ENCODE data around the gene TTC22. TPM values are rescaled to one million over a fixed set of nuclear protein-coding genes. Genes with fewer than 3 reads are reported as not detected.

Gene TTC22
- total RNA-seq, 1 experiment from 2014 or later: 1.8 TPM

GRCh38 chr1:54788459-54788858 is 12.7 kb downstream of the TTC22 start (continued):
- TF ChIP-seq CBX3 (IDR thresholded peaks at IDR 0.05; ENCODE audit: low read depth) (no peak), RAD21 (IDR thresholded peaks at IDR 0.05; ENCODE audit: low read depth) (no peak), POLR2AphosphoS5 (IDR thresholded peaks at IDR 0.05; ENCODE audit: low read depth, low read length) (no peak), SP1 (IDR thresholded peaks at IDR 0.05; ENCODE audit: low read depth) (no peak)

GRCh38 chr1:54787604-54788003 is 13.5 kb downstream of the TTC22 start:
- H3K9ac ChIP-seq (ENCODE audit: low read length): no peak overlapping the region
- no peaks in the 10 kb centered on the region for H4K20me1 ChIP-seq (ENCODE audit: insufficient read depth)
- TF ChIP-seq RAD21 (IDR thresholded peaks at IDR 0.05; ENCODE audit: low read depth) (no peak), FOSL1 (IDR thresholded peaks at IDR 0.05; ENCODE audit: low read depth) (no peak), CEBPB (IDR thresholded peaks at IDR 0.05; ENCODE audit: low read depth) (no peak), ATF3 (IDR thresholded peaks at IDR 0.05) (no peak), ELF1 (IDR thresholded peaks at IDR 0.05; ENCODE audit: borderline replicate concordance, low read depth) (no peak), CBX3 (IDR thresholded peaks at IDR 0.05; ENCODE audit: low read depth) (no peak), SP1 (IDR thresholded peaks at IDR 0.05; ENCODE audit: low read depth) (no peak), ZNF274 (IDR thresholded peaks at IDR 0.05; ENCODE audit: low read depth, low read length) (no peak), EZH2 (IDR thresholded peaks at IDR 0.05) (no peak), YY1 (IDR thresholded peaks at IDR 0.05; ENCODE audit: extremely low read depth, insufficient replicate concordance, low read depth, low read length) (no peak)
- POLR2A ChIA-PET: no interaction called here
- H3K36me3 ChIP-seq (ENCODE audit: control insufficient read depth in 1 of 2, insufficient read depth in 2 of 2, low read length in 2 of 2): no peaks in the 10 kb centered on the region
- BruUV-seq (replicated peaks): no TSS peak
- no peaks in the 10 kb centered on the region for H3K9me2 ChIP-seq (ENCODE audit: insufficient read depth)
- no peaks in the 10 kb centered on the region for H3K79me2 ChIP-seq (ENCODE audit: insufficient read depth, low read length)
- no peak overlapping the region for H3K4me3 ChIP-seq (replicated peaks in 1 of 2; ENCODE audit: low read depth in 1 of 2, low read length in 2 of 2)
- RAD21 ChIA-PET (ENCODE audit: low non-redundant PET in 1 of 2, low total read pairs in 2 of 2, uncharacterized antibody in 2 of 2, unreplicated experiment in 2 of 2): no interaction called here
- DNase-seq (ENCODE audit: low read depth, low spot score): no peak
- H3K4me1 ChIP-seq (ENCODE audit: control insufficient read depth in 1 of 2, insufficient read depth in 2 of 2, low read length in 2 of 2): no peaks in the 10 kb centered on the region
- CTCF ChIA-PET: no interaction called here
- H2AFZ ChIP-seq (ENCODE audit: low read depth, low read length, poor library complexity, severe bottlenecking): no peak overlapping the region
- intact Hi-C loops (cut with micrococcal nuclease): no loop called here
- H3K27me3 ChIP-seq (ENCODE audit: insufficient read depth, low read length): no peaks in the 10 kb centered on the region
- H3K27ac ChIP-seq (ENCODE audit: low read depth, low read length): no peak overlapping the region
- H3K4me2 ChIP-seq (ENCODE audit: low read length): no peak overlapping the region
- no peak for ATAC-seq
- H3K9me3 ChIP-seq (ENCODE audit: control insufficient read depth in 1 of 2, insufficient read depth in 1 of 2, low read depth in 1 of 2, low read length in 2 of 2): no peaks in the 10 kb centered on the region; a peak in 1 of 4 replicates
